Spleen (tissue), 7 donors: ENCODE measurements around the gene GPR148.

Experiments
- POLR2A ChIP-seq, 3 donors: fragments of 450-650 bp; IDR thresholded peaks; one replicate each; pipeline ENCODE4 v1.5.1; 2017; ENCODE audit warnings: antibody characterized with exemption in 3 of 3, mild to moderate bottlenecking in 1 of 3
- TF ChIP-seq, protein P1 (sequence below), 11 experiments: fragments of 200-600 bp in 7 of 11; fragments of 450-650 bp in 4 of 11; sonication (generic) in 4 of 11; IDR thresholded peaks in 8 of 11; conservative IDR thresholded peaks in 3 of 11; 1 replicate in 7 of 11; 2 replicates in 4 of 11; pipeline versions ENCODE4 v1.4.0 to v1.8.0; 2016 to 2021; ENCODE audit warnings: antibody characterized with exemption in 11 of 11, inconsistent platforms in 4 of 11, mild to moderate bottlenecking in 1 of 11
- donor health status: DM: no; HTN: no; CAD: no; lungs with moderate emphysema.
- donor health status: DM: no; HTN: no; CAD: no.
- donor health status: DM: no; HTN: no; CAD: no.

DNA sequence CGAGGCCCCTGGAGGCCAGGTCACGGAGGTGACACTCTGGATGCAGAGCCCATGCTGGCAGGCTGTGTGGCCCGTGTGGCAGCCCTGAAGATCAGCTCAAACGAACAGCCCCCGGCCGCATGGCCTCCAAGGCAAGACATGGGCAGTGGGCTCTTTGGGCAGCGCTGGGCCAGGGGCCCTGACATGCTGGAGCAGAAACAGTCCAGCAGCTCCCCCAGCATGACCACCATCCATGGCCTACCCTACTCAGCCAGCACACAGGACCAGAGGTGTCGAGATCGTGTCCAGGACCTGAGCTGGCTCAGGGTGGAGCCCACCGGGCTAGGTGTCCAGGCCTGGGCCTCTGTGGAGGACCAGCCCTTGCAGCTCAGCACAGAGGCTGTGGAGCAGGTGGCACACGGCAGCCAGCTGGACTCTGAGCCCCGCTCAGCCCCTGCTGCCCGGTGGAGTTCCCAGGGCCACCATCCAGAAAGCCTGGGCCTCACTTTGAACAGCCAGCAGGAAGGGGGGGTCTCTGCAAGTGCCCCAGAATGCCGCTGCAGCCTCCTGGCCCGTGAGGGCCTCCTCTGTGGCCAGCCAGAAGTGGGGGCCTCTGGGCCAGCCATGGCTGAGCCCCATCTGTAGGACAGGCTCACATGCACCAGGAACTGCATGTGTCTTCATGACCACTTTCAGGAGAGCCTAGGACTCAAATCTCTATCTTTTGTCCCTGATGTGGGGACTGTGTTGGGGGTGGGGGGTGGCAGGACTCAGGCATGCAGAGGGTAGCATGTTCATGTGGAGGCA is 35.4 kb downstream of the GPR148 start:
- TF ChIP-seq, protein P1, sequence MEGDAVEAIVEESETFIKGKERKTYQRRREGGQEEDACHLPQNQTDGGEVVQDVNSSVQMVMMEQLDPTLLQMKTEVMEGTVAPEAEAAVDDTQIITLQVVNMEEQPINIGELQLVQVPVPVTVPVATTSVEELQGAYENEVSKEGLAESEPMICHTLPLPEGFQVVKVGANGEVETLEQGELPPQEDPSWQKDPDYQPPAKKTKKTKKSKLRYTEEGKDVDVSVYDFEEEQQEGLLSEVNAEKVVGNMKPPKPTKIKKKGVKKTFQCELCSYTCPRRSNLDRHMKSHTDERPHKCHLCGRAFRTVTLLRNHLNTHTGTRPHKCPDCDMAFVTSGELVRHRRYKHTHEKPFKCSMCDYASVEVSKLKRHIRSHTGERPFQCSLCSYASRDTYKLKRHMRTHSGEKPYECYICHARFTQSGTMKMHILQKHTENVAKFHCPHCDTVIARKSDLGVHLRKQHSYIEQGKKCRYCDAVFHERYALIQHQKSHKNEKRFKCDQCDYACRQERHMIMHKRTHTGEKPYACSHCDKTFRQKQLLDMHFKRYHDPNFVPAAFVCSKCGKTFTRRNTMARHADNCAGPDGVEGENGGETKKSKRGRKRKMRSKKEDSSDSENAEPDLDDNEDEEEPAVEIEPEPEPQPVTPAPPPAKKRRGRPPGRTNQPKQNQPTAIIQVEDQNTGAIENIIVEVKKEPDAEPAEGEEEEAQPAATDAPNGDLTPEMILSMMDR (IDR thresholded peaks at IDR 0.05 in 8 of 11, conservative IDR thresholded peaks at IDR 0.05 in 3 of 11): no peak
- no peak for TF ChIP-seq POLR2A (IDR thresholded peaks at IDR 0.05)
